GM23338 (cell line): ENCODE results near the gene TCF12.

Experiments
- CREB1 ChIP-seq: fragments of 250-450 bp; sonication (Bioruptor Pico); IDR thresholded peaks from 2 replicates; pipeline ENCODE4 v1.5.0; 2020; ENCODE audit warnings: low read depth, mild to moderate bottlenecking, moderate library complexity
- EZH2 ChIP-seq: fragments of 200-600 bp; sonication (generic); IDR thresholded peaks from one replicate; pipeline ENCODE4 v1.8.0; 2017; ENCODE audit warnings: antibody characterized with exemption, mild to moderate bottlenecking, low read depth; ENCODE audit not compliant: unreplicated experiment
- EZH2phosphoT487 ChIP-seq: fragments of 200-600 bp; sonication (generic); IDR thresholded peaks from one replicate; pipeline ENCODE4 v1.8.1; 2018; ENCODE audit warnings: antibody characterized with exemption; ENCODE audit not compliant: unreplicated experiment
- POLR2AphosphoS5 ChIP-seq: IDR thresholded peaks from 2 replicates; pipeline ENCODE4 v1.6.1; 2016; ENCODE audit warnings: antibody characterized with exemption, low read depth
- STAT1 ChIP-seq: IDR thresholded peaks from one replicate; pipeline ENCODE4 v1.6.1; 2016; ENCODE audit warnings: antibody characterized with exemption; ENCODE audit not compliant: unreplicated experiment
- TF ChIP-seq, protein P1 (sequence below): IDR thresholded peaks from 2 replicates; pipeline ENCODE4 v1.6.1; 2016; ENCODE audit warnings: antibody characterized with exemption
- TF ChIP-seq, protein P2 (sequence below), 2 experiments: fragments of 200-600 bp in 1 of 2; sonication (generic) in 1 of 2; conservative IDR thresholded peaks; 2 replicates each; pipeline versions ENCODE4 v1.5.1 to v1.6.1; 2016 to 2017; ENCODE audit warnings: antibody characterized with exemption in 2 of 2, low read depth in 2 of 2, mild to moderate bottlenecking in 2 of 2, moderate library complexity in 1 of 2

- TF ChIP-seq, protein P1, sequence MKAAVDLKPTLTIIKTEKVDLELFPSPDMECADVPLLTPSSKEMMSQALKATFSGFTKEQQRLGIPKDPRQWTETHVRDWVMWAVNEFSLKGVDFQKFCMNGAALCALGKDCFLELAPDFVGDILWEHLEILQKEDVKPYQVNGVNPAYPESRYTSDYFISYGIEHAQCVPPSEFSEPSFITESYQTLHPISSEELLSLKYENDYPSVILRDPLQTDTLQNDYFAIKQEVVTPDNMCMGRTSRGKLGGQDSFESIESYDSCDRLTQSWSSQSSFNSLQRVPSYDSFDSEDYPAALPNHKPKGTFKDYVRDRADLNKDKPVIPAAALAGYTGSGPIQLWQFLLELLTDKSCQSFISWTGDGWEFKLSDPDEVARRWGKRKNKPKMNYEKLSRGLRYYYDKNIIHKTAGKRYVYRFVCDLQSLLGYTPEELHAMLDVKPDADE, result no peak
- TF ChIP-seq, protein P2, sequence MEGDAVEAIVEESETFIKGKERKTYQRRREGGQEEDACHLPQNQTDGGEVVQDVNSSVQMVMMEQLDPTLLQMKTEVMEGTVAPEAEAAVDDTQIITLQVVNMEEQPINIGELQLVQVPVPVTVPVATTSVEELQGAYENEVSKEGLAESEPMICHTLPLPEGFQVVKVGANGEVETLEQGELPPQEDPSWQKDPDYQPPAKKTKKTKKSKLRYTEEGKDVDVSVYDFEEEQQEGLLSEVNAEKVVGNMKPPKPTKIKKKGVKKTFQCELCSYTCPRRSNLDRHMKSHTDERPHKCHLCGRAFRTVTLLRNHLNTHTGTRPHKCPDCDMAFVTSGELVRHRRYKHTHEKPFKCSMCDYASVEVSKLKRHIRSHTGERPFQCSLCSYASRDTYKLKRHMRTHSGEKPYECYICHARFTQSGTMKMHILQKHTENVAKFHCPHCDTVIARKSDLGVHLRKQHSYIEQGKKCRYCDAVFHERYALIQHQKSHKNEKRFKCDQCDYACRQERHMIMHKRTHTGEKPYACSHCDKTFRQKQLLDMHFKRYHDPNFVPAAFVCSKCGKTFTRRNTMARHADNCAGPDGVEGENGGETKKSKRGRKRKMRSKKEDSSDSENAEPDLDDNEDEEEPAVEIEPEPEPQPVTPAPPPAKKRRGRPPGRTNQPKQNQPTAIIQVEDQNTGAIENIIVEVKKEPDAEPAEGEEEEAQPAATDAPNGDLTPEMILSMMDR (conservative IDR thresholded peaks at IDR 0.05; ENCODE audit: low read depth in 2 of 2), result no peak
- no peak for TF ChIP-seq EZH2
- TF ChIP-seq EZH2phosphoT487, result no peak
- TF ChIP-seq POLR2AphosphoS5, result no peak
- TF ChIP-seq CREB1 (CRISPR knock-in tag), result no peak
- TF ChIP-seq STAT1, result no peak
These were observed 345.1 kb downstream of the TCF12 start for GRCh38 chr15:57263520-57263919.
